GM23248 (cell line): ENCODE data around the gene IPP. TPM values are rescaled to one million over a fixed set of nuclear protein-coding genes. Genes with fewer than 3 reads are reported as not detected.
A peak's percentile ranks its signal among the peaks of the same experiment; 100 is the strongest.

Experiments
- DNase-seq: peaks from one replicate; pipeline ENCODE4 v3.0.0-alpha.2; 2015
- H2AFZ ChIP-seq: fragments of 200-600 bp; sonication (generic); 2 replicates; pipeline ENCODE4 v1.6.1; 2016; ENCODE audit warnings: antibody characterized with exemption
- H3F3A ChIP-seq: fragments of 200-600 bp; sonication (generic); 2 replicates; pipeline ENCODE4 v1.6.1; 2016; ENCODE audit warnings: mild to moderate bottlenecking, antibody characterized with exemption, mixed run types; ENCODE audit not compliant: insufficient read depth
- H3K27ac ChIP-seq: fragments of 200-600 bp; sonication (generic); 2 replicates; pipeline ENCODE4 v1.5.1; 2016; ENCODE audit warnings: mild to moderate bottlenecking
- H3K27me3 ChIP-seq: fragments of 200-600 bp; sonication (generic); replicated peaks from 2 replicates; pipeline ENCODE4 v1.6.1; 2016; ENCODE audit warnings: mild to moderate bottlenecking; ENCODE audit not compliant: insufficient read depth
- H3K36me3 ChIP-seq: fragments of 200-600 bp; sonication (generic); 2 replicates; pipeline ENCODE4 v1.6.1; 2016; ENCODE audit warnings: low read depth, mild to moderate bottlenecking
- H3K4me1 ChIP-seq: fragments of 200-600 bp; sonication (generic); 2 replicates; pipeline ENCODE4 v1.6.1; 2016; ENCODE audit warnings: mild to moderate bottlenecking; ENCODE audit not compliant: insufficient read depth
- H3K4me2 ChIP-seq: fragments of 200-600 bp; sonication (generic); one replicate; pipeline ENCODE4 v1.6.1; 2016; ENCODE audit warnings: mild to moderate bottlenecking; ENCODE audit not compliant: unreplicated experiment
- H3K4me3 ChIP-seq: fragments of 200-600 bp; sonication (generic); 2 replicates; pipeline ENCODE4 v1.5.1; 2016; ENCODE audit warnings: mild to moderate bottlenecking
- H3K79me2 ChIP-seq: fragments of 200-600 bp; sonication (generic); 2 replicates; pipeline ENCODE4 v1.6.1; 2016; ENCODE audit warnings: mild to moderate bottlenecking; ENCODE audit not compliant: insufficient read depth
- H3K9ac ChIP-seq: fragments of 200-600 bp; sonication (generic); 2 replicates; pipeline ENCODE4 v1.6.1; 2016; ENCODE audit warnings: mild to moderate bottlenecking
- H3K9me2 ChIP-seq: fragments of 200-600 bp; sonication (generic); 2 replicates; pipeline ENCODE4 v1.6.1; 2016; ENCODE audit warnings: mixed run types, mild to moderate bottlenecking, moderate library complexity; ENCODE audit not compliant: insufficient read depth
- H3K9me3 ChIP-seq: fragments of 200-600 bp; sonication (generic); one replicate; pipeline ENCODE4 v1.6.1; 2017; ENCODE audit warnings: low read depth
- H4K20me1 ChIP-seq: fragments of 200-600 bp; sonication (generic); 2 replicates; pipeline ENCODE4 v1.6.0; 2016; ENCODE audit not compliant: insufficient read depth
- EZH2 ChIP-seq: fragments of 200-600 bp; sonication (generic); IDR thresholded peaks from 2 replicates; pipeline ENCODE4 v1.6.1; 2018; ENCODE audit warnings: antibody characterized with exemption, mild to moderate bottlenecking; ENCODE audit not compliant: insufficient read depth, poor library complexity, severe bottlenecking
- EZH2phosphoT487 ChIP-seq: fragments of 200-600 bp; sonication (generic); IDR thresholded peaks from 2 replicates; pipeline ENCODE4 v1.6.1; 2018; ENCODE audit warnings: antibody characterized with exemption, moderate library complexity, mild to moderate bottlenecking, low read depth; ENCODE audit not compliant: insufficient read depth
- WGBS, 2 experiments: methylation state at CpG; one replicate each; pipeline ENCODE4 v1.1.6; 2015 to 2017; ENCODE audit warnings: low lambda C conversion rate in 2 of 2, low coverage in 1 of 2; ENCODE audit errors: missing lambda C conversion rate in 2 of 2; 5-methylcytosine and 5-hydroxymethylcytosine counted together
- in situ Hi-C: fragments of 300-500 bp; cut with MboI; formaldehyde crosslinking; loops from 2 replicates; pipeline ENCODE4 v1.15.0; 2020
- polyA plus RNA-seq: library from polyadenylated mRNA; unstranded; fragments of >200 nt; fragmentation: Nextera tagmentation; extraction: Ambion mirVana; gene quantifications from 2 replicates; pipeline ENCODE4 v1.2.1, GENCODE V29; 2016
- total RNA-seq: library from RNA; depleted of rRNA; stranded (reverse); fragments of >200 nt; shearing (Covaris generic); gene quantifications from 2 replicates; pipeline ENCODE4 v1.2.3, GENCODE V29; 2014

Gene IPP
- total and polyA plus RNA-seq, 2 experiments from 2014 or later, result 17.0 to 19.3 TPM

DNA sequence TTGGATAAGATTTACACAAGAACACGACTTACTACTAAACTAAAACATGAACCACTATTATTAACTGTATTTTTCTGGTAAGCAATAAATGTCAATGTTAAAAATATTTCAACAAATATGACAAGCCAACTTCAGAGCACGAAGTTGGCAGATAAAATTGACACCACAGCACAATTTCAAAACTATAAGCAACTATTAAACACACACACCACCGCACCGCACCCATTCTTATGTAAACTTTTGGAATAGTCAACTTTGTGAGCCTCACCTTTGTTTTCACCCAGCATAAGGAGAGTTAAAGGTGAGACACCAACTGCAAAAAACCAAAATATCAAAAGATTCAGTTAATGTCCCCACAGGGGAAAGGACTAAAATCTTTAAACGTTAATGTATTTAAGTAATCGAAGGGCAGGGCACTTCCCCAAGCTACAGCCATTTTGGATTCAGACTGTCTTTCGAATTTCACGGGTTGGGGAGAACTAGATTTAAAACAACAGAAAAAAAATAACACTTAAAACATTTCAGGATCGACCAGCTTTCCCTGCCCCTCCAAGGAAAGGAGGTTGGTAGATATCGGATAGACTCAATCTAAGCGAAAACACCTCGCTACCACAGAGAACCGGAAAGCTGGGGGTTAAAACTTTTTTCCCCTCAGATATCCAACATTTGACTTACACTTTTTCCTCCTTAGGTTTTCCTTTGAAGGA is 65.0 kb downstream of the IPP start:
- Histone ChIP-seq H3K9me3 (no peaks in the 10 kb centered on the region), H3K4me2 (peak overlapping the region; percentile 83), H3K36me3 (no peaks in the 10 kb centered on the region), H3K9ac (peak overlapping the region; percentile 93), H3K4me1 (peaks cover 32% of the 10 kb centered on the region), H3K79me2 (peaks cover 83% of the 10 kb centered on the region), H3K4me3 (peak overlapping the region; percentile 100), H3F3A (peaks cover 13% of the 10 kb centered on the region), H2AFZ (peak overlapping the region; percentile 92), H3K27me3 (no peaks in the 10 kb centered on the region), H3K9me2 (no peaks in the 10 kb centered on the region), H3K27ac (peak overlapping the region; percentile 97), H4K20me1 (no peaks in the 10 kb centered on the region)
- no peak for TF ChIP-seq EZH2
- TF ChIP-seq EZH2phosphoT487, result no peak
- DNase-seq, result peak; percentile 49
- 1 to 2% methylated on average over 13 of the region's 13 CpGs for WGBS, 2 experiments
- in situ Hi-C loops, result no loop called here

DNA sequence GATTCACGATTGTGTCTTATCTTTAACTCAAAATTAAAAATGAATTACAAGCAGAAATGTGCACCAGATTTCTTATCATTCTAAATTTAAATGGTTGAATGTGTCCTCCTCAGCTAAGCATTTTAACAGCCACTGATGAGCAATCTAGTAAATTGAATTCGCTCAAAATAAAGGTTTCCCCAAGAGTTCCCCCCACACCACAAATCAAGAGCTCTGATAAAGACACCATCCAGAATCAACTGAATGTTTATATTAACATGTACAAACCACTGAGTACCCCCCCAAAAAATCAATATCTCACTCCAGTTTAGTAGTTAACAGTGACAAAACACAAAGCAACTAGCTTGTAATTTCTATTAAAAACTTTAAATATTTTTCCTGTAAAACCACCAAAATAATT is 66.1 kb downstream of the IPP start:
- TF ChIP-seq EZH2phosphoT487, result no peak
- TF ChIP-seq EZH2, result no peak
- peak overlapping the region; percentile 93 for H3K9ac ChIP-seq
- H3K27ac ChIP-seq, result no peak overlapping the region
- peaks cover 83% of the 10 kb centered on the region for H3K79me2 ChIP-seq
- peaks cover 15% of the 10 kb centered on the region for H3F3A ChIP-seq
- H3K9me2 ChIP-seq, result no peaks in the 10 kb centered on the region
- H3K9me3 ChIP-seq, result no peaks in the 10 kb centered on the region
- H3K4me2 ChIP-seq, result peak overlapping the region; percentile 83
- 0 out of 2 replicates have a peak, but pooled peaks cover 2% of the 10 kb centered on the region for H4K20me1 ChIP-seq
- H3K4me3 ChIP-seq, result peak overlapping the region; percentile 100
- peaks cover 40% of the 10 kb centered on the region for H3K4me1 ChIP-seq
- H3K36me3 ChIP-seq, result no peaks in the 10 kb centered on the region
- in situ Hi-C loops, result no loop called here
- no peaks in the 10 kb centered on the region for H3K27me3 ChIP-seq
- H2AFZ ChIP-seq, result no peak overlapping the region
- no peak for DNase-seq
- 50% methylated on average over 2 of the region's 2 CpGs for WGBS, 2 experiments

DNA sequence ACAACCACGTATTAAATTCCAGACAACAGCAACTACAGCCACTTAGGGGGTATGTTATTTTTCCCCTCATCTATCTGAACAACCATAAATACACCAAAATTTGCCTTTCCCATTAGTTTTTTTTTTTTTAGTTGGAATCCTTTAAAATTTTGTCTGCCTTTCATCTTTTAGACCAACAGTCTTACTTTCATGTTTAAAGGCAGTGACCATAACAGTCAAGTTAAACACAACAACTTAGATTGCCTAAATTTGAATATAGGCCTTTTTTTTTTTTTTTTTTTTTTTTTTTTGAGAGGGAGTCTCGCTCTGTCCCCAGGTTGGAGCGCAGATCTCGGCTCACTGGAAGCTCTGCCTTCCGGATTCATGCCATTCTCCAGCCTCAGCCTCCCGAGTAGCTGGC is 67.5 kb downstream of the IPP start:
- Histone ChIP-seq H3K27ac (no peak overlapping the region), H2AFZ (no peak overlapping the region), H3K4me3 (no peak overlapping the region), H3K4me2 (no peak overlapping the region), H3K9me2 (no peaks in the 10 kb centered on the region), H4K20me1 (peaks cover 13% of the 10 kb centered on the region; the same call in 1 of the 2 replicates), H3K9ac (no peak overlapping the region), H3K4me1 (peaks cover 47% of the 10 kb centered on the region), H3K79me2 (peaks cover 84% of the 10 kb centered on the region), H3F3A (peaks cover 30% of the 10 kb centered on the region), H3K9me3 (no peaks in the 10 kb centered on the region), H3K27me3 (no peaks in the 10 kb centered on the region), H3K36me3 (no peaks in the 10 kb centered on the region)
- TF ChIP-seq EZH2 (no peak), EZH2phosphoT487 (no peak)
- DNase-seq, result no peak
- WGBS, 2 experiments, result 90 to 92% methylated on average over 6 of the region's 6 CpGs
- in situ Hi-C loops, result no loop called here

DNA sequence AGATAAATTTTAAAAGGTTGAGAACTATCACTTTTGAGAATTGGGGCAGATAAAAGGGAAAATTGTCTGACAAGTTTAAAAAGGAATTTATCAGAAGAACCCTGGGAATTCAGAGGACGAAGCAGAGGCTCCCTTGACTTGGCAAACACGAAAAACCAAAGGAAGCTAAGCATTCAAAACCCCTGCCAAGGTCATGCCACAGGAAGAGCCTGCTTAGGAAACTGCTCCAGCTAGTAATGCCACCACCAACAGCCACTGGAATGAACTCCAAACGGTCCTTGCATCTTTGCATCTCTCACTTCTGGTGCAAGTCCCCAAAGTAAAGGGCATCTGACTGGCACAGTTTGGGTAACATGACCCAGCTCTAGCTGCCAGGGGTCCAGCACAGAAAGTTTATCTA is 71.3 kb downstream of the IPP start:
- H3K4me2 ChIP-seq, result peak overlapping the region; percentile 43
- H3K9me3 ChIP-seq, result no peaks in the 10 kb centered on the region
- H3K9me2 ChIP-seq, result no peaks in the 10 kb centered on the region
- in situ Hi-C loops, result no loop called here
- H3K27me3 ChIP-seq, result no peaks in the 10 kb centered on the region
- H3K79me2 ChIP-seq, result peaks cover 100% of the 10 kb centered on the region
- peaks cover 41% of the 10 kb centered on the region for H3K4me1 ChIP-seq
- peak; percentile 53 for DNase-seq
- no peak overlapping the region for H2AFZ ChIP-seq
- peak overlapping the region; percentile 50 for H3K27ac ChIP-seq
- peak overlapping the region; percentile 19 for H3K4me3 ChIP-seq
- TF ChIP-seq EZH2, result no peak
- no peak for TF ChIP-seq EZH2phosphoT487
- H3F3A ChIP-seq, result peaks cover 30% of the 10 kb centered on the region
- H4K20me1 ChIP-seq, result peaks cover 16% of the 10 kb centered on the region; the same call in 1 of the 2 replicates
- peak overlapping the region; percentile 21; the same call in 1 of the 2 replicates for H3K9ac ChIP-seq
- 11 to 22% methylated on average over 3 of the region's 3 CpGs for WGBS, 2 experiments
- no peaks in the 10 kb centered on the region for H3K36me3 ChIP-seq
